ENCODE measurements around the gene BABAM2.

The BABAM2 gene

DNA sequence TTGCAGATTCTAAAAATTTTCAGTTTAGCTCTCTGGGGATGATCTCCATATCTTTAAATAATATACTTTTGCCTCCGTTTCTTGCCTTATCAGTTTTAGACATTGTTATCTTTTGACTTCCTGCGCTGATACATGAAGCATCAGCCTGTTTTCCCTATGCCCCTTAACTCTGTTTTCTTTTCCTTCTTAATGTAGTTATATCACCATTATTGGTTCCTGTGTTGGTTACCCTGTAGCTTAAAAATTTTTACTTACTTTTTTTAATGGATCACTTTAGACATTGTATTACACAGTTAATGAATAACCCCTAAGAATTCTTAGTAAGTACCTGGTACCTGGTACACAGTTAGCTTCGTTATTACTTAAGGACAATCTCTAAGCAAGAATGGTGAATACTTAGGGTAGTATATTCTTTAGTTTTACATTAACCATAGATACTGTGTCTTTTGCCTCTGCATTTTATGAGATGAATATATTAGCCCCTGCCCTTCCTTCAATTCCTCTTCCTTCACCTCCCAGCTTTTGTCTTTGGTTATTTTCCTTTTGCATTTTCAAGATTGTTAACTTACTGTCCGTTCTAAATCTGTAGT is 40.9 kb downstream of the BABAM2 start:
- H3K27me3 Mint-ChIP-seq, result no peaks in the 10 kb centered on the region
- no peak for DNase-seq
- no peaks in the 10 kb centered on the region for H3K9me3 Mint-ChIP-seq
- peaks cover 29% of the 10 kb centered on the region for H3K36me3 Mint-ChIP-seq
- no peaks in the 10 kb centered on the region for H3K4me1 Mint-ChIP-seq
- CTCF ChIA-PET, result no interaction called here
- no peak overlapping the region for H3K27ac Mint-ChIP-seq
- no peak overlapping the region for H3K4me3 Mint-ChIP-seq

DNA sequence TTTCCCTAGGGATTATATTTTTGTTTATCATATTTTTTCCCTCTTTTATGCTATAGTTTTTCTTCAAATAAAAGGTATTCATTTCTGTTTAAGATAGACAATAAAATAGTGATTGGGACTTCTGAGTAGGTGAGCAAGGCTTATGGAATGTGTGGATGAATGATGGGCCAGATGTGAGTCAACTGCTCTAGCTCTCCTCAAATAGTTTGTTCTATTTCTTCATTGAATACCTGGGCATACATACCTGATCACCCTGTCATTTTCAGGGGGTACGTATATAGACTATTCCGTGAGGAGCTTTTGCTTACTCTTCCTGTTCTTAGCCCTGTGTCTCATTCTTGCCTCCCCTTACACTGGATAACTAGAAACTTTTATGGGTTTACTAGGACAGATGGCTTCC is 41.9 kb downstream of the BABAM2 start:
- H3K27ac Mint-ChIP-seq, result no peak overlapping the region
- peaks cover 27% of the 10 kb centered on the region for H3K36me3 Mint-ChIP-seq
- no peak overlapping the region for H3K4me3 Mint-ChIP-seq
- DNase-seq, result no peak
- H3K27me3 Mint-ChIP-seq, result no peaks in the 10 kb centered on the region
- peaks cover 4% of the 10 kb centered on the region for H3K4me1 Mint-ChIP-seq
- no peaks in the 10 kb centered on the region for H3K9me3 Mint-ChIP-seq
- CTCF ChIA-PET, result no interaction called here

DNA sequence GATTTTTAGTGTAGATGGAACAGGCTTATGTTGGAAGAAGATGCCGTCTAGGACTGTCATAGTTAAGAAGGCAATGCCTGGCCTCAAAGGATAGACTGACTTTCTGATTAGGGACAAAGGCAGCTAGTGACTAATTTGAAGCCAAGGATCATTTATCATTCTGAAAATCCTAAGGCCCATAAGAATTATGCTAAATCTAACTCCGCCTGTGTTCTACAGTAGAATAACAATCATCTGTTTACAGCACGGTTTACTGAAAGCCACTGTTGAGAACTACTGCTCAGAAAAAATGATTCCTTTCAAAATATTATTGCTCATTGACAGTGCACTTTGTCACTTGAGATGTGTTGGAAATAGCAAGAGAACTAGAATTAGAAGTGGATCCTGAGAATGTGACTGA is 44.5 kb downstream of the BABAM2 start:
- Mint-ChIP-seq H3K27ac (no peak overlapping the region), H3K4me3 (no peak overlapping the region), H3K4me1 (peaks cover 6% of the 10 kb centered on the region), H3K27me3 (no peaks in the 10 kb centered on the region), H3K9me3 (no peaks in the 10 kb centered on the region), H3K36me3 (peaks cover 21% of the 10 kb centered on the region)
- CTCF ChIA-PET, result no interaction called here
- DNase-seq, result no peak

DNA sequence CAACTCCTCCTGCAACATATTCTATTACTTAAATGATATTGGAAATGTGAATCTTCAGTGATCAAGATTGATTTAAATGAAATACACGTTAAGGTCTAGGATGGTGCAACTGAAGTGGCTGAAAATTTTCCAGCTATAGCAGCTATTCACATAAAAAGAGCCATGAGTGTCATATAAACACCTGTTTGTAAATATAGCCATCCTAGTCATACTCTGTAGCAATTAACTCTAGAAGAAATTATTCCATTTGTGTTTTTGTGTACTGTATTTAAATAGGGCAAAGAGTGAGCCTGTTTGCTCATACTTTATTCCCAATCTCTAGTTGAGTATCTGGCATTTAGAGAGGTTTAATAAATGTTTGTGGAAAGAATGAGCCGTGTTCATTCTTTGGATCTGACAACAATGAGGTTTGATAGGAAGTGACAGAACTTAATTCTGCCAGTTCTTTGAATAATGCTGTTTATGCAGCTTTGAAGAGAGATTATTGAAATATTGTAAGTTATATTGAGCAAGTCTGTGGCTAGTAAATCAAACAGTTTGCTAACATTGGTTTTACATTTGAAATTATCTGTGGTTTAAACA is 49.7 kb downstream of the BABAM2 start:
- Mint-ChIP-seq H3K4me3 (no peak overlapping the region), H3K27ac (no peak overlapping the region), H3K4me1 (peaks cover 6% of the 10 kb centered on the region), H3K36me3 (peaks cover 9% of the 10 kb centered on the region), H3K27me3 (no peaks in the 10 kb centered on the region), H3K9me3 (no peaks in the 10 kb centered on the region)
- DNase-seq, result no peak
- CTCF ChIA-PET, result no interaction called here

DNA sequence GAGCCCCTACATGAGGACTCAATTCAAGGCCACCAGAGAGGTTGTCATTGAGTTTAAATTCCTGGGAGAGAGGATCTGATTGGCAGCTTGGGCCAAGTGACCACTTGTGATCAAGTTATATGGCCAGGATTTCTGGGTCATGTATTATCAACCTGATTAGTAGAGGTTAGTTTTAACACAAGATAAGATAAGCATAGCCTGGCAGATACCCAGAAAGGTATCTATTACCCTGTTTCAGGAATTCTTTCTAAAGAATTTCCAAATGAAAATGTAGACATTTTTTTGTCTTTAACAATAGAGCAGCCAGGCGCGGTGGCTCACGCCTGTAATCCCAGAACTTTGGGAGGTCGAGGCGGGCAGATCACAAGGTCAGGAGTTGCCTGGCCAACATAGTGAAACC is 50.5 kb downstream of the BABAM2 start:
- Mint-ChIP-seq H3K36me3 (peaks cover 9% of the 10 kb centered on the region), H3K9me3 (no peaks in the 10 kb centered on the region), H3K4me1 (peaks cover 6% of the 10 kb centered on the region), H3K27me3 (no peaks in the 10 kb centered on the region), H3K4me3 (no peak overlapping the region), H3K27ac (no peak overlapping the region)
- CTCF ChIA-PET, result no interaction called here
- no peak for DNase-seq

DNA sequence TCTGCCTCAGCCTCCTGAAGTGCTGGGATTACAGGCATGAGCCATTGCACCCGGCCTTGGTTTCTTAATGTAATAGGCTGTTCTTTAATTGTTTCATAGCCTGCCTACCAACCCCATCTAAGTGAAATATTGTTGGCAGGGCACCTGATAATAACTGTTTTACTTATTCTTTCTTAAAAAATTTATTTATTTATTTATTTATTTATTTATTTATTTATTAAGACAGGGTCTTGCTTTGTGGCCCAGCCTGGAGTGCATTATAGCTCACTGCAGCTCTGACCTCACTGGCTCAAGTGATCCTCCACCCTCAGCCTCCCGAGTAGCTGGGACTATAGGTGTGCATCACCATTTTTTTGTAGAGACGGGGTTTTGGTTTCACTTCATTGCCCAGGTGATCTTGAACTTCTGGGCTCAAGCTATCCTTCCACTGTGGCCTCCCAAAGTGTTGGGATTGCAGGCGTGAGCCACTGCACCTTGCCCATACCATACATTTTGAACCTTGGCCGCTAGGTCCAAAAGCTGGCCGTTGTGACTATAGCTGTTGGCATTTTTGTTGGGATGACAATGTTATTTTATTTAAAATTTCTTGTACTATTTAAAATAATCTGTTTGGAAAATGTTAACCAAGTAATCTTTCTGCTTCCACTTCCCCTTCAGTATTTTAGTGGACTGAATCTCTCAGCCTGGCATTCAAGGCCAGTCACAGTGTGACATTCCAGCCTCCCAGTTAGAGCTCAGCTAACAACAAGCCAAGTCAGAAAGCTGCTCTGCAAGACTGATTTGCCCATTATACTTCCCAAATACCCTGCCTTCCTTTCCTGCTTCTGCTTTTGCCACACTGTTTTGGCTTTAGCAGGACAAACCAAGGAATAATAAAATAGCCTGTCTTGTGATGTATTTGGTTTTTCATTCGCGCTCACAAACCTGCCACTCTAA is 52.4 kb downstream of the BABAM2 start:
- H3K27ac Mint-ChIP-seq, result no peak overlapping the region
- no peak overlapping the region for H3K4me3 Mint-ChIP-seq
- H3K9me3 Mint-ChIP-seq, result no peaks in the 10 kb centered on the region
- CTCF ChIA-PET, result no interaction called here
- DNase-seq, result no peak
- H3K4me1 Mint-ChIP-seq, result peaks cover 3% of the 10 kb centered on the region
- H3K36me3 Mint-ChIP-seq, result peaks cover 10% of the 10 kb centered on the region
- no peaks in the 10 kb centered on the region for H3K27me3 Mint-ChIP-seq

DNA sequence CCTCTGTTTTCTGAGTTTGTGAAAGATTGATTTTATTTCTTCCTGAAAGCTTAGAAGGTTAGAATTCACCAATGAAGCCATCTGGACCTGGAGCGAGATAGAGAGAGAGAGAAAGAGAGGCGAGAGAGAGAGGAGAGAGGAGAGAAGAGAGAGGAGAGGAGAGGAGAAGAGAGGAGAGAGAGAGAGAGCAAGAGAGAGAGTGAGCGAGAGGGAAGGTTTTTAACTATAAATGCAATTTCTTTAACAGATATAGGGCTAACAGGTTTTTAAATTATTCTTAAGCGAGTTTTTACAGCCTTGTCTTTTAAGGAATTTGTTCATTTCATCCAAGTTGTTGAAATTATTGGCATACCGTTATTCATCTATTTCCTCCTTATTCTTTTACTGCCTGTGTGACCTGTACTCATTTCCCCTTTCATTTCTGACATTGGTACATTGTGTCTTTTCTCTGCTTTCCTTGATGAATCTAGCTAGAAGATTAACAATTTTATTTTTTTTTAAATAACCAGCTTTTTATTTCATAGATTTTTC is 56.1 kb downstream of the BABAM2 start:
- Mint-ChIP-seq H3K9me3 (no peaks in the 10 kb centered on the region), H3K36me3 (peaks cover 12% of the 10 kb centered on the region), H3K4me1 (peaks cover 16% of the 10 kb centered on the region), H3K27ac (no peak overlapping the region), H3K27me3 (no peaks in the 10 kb centered on the region), H3K4me3 (no peak overlapping the region)
- no peak for DNase-seq
- CTCF ChIA-PET, result no interaction called here

DNA sequence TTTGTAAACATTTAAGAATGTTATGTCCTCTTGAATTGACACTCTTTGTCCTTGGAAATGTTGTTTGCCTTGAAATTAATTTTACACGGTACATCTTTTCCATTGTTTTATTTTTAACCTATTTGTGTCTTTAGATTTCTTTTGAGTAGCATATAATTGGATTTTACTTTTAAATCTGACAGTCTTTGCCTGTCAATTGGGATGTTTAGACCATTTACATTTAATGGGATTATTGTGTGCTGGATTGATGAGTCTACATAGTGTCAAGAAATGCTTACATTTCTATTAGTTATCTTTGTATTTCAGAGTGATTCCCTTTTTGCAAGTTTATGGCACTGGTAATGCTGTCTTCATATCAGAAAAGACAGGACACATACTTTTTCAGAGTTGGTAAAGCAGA is 61.5 kb downstream of the BABAM2 start:
- H3K27ac Mint-ChIP-seq, result no peak overlapping the region
- no peaks in the 10 kb centered on the region for H3K9me3 Mint-ChIP-seq
- peaks cover 25% of the 10 kb centered on the region for H3K36me3 Mint-ChIP-seq
- no peak overlapping the region for H3K4me3 Mint-ChIP-seq
- H3K27me3 Mint-ChIP-seq, result no peaks in the 10 kb centered on the region
- CTCF ChIA-PET, result no interaction called here
- DNase-seq, result no peak
- peaks cover 47% of the 10 kb centered on the region for H3K4me1 Mint-ChIP-seq

DNA sequence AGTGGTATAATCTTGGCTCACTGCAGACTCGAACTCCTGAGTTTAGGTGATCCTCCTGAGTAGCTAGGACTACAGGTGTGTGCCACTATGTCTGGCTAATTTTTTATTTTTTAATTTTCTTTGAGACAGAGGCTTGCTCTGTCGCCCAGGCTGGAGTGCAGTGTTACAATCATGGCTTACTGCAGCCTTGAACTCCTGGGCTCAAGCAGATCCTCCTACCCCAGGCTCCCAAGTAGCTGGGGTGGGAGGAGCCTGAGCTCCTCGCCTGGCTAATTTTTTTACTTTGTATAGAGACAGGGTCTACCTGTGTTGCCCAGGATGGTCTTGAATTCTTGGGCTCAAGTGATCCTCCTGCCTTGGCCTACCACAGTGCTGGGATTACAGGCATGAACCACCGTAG is 62.5 kb downstream of the BABAM2 start:
- no peak overlapping the region for H3K27ac Mint-ChIP-seq
- H3K27me3 Mint-ChIP-seq, result no peaks in the 10 kb centered on the region
- H3K36me3 Mint-ChIP-seq, result peaks cover 33% of the 10 kb centered on the region
- H3K9me3 Mint-ChIP-seq, result no peaks in the 10 kb centered on the region
- no peak for DNase-seq
- peaks cover 58% of the 10 kb centered on the region for H3K4me1 Mint-ChIP-seq
- CTCF ChIA-PET, result interaction anchor here (1.5 kb wide), 1 partner anchor 8 kb away, joined by 3 read pairs; no protein-coding TSS in a partner anchor
- no peak overlapping the region for H3K4me3 Mint-ChIP-seq

DNA sequence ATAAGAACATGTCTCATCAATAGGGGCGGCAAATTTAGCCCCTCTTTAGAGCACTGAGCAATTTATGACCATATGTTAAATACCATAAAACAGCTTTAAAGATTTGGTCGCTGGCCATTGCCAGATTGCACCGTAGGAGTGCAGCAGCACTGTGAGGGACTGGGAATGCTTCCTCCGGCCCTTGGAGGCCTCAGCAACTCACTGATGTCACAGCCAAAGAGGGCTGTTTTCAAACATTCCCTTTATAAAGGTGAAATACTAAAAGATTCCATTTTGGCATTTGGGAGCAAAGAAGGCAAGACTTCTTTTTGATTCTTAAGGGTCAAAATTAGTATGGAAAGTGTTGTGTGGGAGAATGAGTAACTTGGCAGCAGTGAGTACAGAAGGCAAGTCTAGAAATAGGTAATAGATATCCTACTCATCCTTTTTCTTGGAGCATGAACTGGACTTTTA is 63.7 kb downstream of the BABAM2 start:
- no peak overlapping the region for H3K4me3 Mint-ChIP-seq
- no peak for DNase-seq
- peaks cover 66% of the 10 kb centered on the region for H3K4me1 Mint-ChIP-seq
- H3K9me3 Mint-ChIP-seq, result no peaks in the 10 kb centered on the region
- no peaks in the 10 kb centered on the region for H3K27me3 Mint-ChIP-seq
- H3K36me3 Mint-ChIP-seq, result peaks cover 37% of the 10 kb centered on the region
- no peak overlapping the region for H3K27ac Mint-ChIP-seq
- CTCF ChIA-PET, result interaction anchor here (1.5 kb wide), 1 partner anchor 9 kb away, joined by 3 read pairs; no protein-coding TSS in a partner anchor

DNA sequence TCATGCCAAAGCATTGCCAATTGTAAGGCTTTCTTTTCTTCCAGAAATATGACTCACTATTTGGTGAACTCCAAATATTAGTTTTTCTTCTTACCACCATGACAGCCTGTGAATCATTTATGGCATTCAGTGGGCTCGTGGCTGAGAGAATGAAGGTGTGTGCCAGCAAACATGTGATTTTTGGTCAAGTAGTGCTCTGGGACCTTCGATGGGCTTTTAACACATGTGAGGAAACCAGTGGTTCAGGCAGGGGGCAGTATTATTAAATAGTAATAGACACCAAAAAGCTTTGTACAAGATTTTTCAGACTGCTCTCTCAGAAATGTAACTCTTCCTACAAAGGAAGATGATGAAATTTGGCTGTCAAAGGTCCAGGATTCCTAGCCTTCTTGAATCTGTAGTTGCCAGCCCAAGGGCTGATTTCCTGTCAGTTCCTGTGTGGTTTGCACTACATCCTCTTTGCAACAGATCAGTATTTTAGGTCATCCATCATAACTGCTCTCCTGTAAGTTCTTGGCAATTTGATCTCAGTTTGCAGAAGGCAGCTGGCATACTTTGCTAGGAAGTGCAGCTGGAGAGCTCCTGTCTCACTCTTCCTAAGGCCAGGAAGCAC is 64.3 kb downstream of the BABAM2 start:
- peak; percentile 47 for DNase-seq
- CTCF ChIA-PET, result no interaction called here
- peaks cover 73% of the 10 kb centered on the region for H3K4me1 Mint-ChIP-seq
- H3K27me3 Mint-ChIP-seq, result no peaks in the 10 kb centered on the region
- peak overlapping the region; percentile 81 for H3K27ac Mint-ChIP-seq
- peaks cover 40% of the 10 kb centered on the region for H3K36me3 Mint-ChIP-seq
- peak overlapping the region; percentile 42 for H3K4me3 Mint-ChIP-seq
- H3K9me3 Mint-ChIP-seq, result no peaks in the 10 kb centered on the region

DNA sequence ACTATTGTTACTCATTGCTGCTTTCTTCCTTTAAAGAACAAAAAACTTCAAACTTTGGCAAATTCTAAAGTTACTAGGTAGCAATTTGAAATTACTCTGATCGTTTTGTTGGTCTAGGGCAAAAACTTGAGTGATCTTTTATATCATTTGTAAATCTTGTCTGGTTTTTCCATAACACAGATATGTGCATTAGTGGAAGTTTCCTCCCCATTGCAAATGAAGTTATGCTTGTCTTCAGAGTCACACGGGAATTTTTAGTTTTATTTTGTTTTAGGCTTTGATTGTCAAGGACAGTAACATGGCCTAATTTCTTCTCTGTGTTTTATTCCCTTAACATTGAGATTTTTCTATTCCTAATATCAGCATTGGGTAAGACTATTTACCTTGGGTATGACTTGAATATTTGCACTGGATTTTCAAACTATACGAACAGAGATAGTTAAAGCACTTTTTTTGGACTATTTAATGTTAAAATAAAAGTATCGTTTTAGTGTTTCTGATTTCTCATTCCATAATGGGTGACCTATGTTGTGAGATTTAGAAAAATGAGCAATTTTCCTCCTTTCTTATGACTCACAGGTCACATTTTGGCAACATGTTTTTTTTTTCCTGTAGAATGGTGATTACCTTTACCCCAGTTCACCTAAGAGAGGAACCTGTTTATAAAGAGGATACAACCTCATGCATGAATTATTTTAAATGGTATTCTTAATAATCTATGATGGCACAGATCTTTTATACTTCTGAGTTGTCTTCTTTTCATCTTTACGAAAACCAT is 65.0 kb downstream of the BABAM2 start:
- H3K4me3 Mint-ChIP-seq, result peak overlapping the region; percentile 42
- no peak for DNase-seq
- no peaks in the 10 kb centered on the region for H3K9me3 Mint-ChIP-seq
- H3K4me1 Mint-ChIP-seq, result peaks cover 77% of the 10 kb centered on the region
- H3K27ac Mint-ChIP-seq, result peak overlapping the region; percentile 81
- peaks cover 40% of the 10 kb centered on the region for H3K36me3 Mint-ChIP-seq
- CTCF ChIA-PET, result no interaction called here
- no peaks in the 10 kb centered on the region for H3K27me3 Mint-ChIP-seq

DNA sequence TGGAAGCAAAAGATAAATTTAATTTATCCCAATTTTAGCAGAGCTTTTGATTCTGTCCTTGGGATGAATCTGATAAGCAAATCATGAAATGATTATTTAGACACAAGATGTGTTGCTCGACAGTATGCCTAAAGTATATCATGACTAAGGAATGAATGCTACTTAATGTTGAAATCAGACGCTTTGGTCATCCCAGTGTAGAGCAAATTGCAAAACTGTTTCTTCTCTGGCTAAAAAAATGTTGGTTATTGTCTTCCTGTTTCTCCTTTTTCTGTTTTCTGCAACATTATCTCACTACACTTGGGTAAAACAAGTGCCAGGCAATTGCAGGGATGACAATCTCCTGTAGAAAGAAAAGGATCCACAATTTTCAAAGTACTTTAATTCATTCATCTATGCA is 66.4 kb downstream of the BABAM2 start:
- no peak for DNase-seq
- Mint-ChIP-seq H3K27ac (no peak overlapping the region), H3K4me3 (no peak overlapping the region), H3K36me3 (peaks cover 36% of the 10 kb centered on the region), H3K27me3 (no peaks in the 10 kb centered on the region), H3K4me1 (peaks cover 75% of the 10 kb centered on the region), H3K9me3 (no peaks in the 10 kb centered on the region)
- CTCF ChIA-PET, result no interaction called here

All from activated naive CD4-positive, alpha-beta T cell treated with anti-CD3 and anti-CD28 coated beads, Interleukin-2, amount 10 ng/mL, durations not matched to agents 7 days and 5 days (primary cell).